Measurements from ENCODE around the gene GDF9. TPM values are rescaled to one million over a fixed set of nuclear protein-coding genes. Genes with fewer than 3 reads are reported as not detected.

GDF9 gene
- total and polyA plus RNA-seq, 9 donors: 0.20 to 0.93 (median 0.30) TPM; not detected in 2

DNA sequence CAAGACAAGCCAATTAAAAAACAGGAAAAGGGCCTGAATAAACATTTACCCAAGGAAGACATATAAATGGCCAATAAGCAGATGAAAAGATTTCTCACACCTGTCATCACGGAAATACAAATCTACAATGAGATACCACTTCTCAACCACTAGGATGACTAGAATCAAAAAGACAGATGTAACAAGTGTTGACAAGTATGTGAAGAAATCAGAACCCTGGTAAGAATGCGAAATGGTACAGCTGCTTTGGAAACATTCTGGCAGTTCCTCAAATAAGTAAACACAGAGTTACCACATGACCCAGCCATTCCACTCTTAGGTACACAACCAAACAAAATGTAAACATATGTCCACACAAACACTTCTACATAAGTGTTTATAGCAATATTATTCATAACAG lies 39.7 kb upstream of the GDF9 start:
- intact Hi-C loops (cut with DNase I): no loop called here
- no peak overlapping the region for H3K4me3 ChIP-seq
- no peak overlapping the region for H3K27ac ChIP-seq
- TF ChIP-seq, protein P1, sequence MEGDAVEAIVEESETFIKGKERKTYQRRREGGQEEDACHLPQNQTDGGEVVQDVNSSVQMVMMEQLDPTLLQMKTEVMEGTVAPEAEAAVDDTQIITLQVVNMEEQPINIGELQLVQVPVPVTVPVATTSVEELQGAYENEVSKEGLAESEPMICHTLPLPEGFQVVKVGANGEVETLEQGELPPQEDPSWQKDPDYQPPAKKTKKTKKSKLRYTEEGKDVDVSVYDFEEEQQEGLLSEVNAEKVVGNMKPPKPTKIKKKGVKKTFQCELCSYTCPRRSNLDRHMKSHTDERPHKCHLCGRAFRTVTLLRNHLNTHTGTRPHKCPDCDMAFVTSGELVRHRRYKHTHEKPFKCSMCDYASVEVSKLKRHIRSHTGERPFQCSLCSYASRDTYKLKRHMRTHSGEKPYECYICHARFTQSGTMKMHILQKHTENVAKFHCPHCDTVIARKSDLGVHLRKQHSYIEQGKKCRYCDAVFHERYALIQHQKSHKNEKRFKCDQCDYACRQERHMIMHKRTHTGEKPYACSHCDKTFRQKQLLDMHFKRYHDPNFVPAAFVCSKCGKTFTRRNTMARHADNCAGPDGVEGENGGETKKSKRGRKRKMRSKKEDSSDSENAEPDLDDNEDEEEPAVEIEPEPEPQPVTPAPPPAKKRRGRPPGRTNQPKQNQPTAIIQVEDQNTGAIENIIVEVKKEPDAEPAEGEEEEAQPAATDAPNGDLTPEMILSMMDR (IDR thresholded peaks at IDR 0.05): no peak
- TF ChIP-seq POLR2A (IDR thresholded peaks at IDR 0.05): no peak
- TF ChIP-seq EP300 (IDR thresholded peaks at IDR 0.05): no peak
- no peaks in the 10 kb centered on the region for H3K9me3 ChIP-seq
- no peaks in the 10 kb centered on the region for H3K36me3 ChIP-seq
- peaks cover 1% of the 10 kb centered on the region for H3K4me1 ChIP-seq (ENCODE audit: insufficient read depth)
- DNase-seq: no peak
- WGBS, 3 donors: 78 to 91% (median 81%) methylated on average over 2 of the region's 2 CpGs
- H3K27me3 ChIP-seq: no peaks in the 10 kb centered on the region

DNA sequence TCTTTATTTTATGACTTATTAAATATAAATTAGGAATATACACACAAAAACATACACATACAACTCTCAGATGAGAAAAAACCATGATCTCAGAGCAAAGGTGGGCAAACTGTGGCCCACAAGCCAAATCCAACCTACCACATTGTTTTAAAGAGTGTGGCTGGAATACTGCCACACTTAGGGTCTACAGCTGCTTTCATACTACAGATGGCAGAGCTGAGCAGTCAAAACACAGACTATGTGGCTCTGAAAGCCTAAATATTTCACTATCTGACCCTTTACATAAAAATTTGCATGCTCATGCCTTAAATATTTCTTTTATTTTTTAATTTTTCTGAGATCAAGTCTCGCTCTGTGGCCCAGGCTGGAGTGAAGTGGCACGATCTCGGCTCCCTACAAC lies 35.5 kb upstream of the GDF9 start:
- no peak for DNase-seq
- intact Hi-C loops (cut with DNase I): no loop called here
- H3K27me3 ChIP-seq: no peaks in the 10 kb centered on the region
- no peaks in the 10 kb centered on the region for H3K9me3 ChIP-seq
- H3K4me1 ChIP-seq (ENCODE audit: insufficient read depth): no peaks in the 10 kb centered on the region
- no peak overlapping the region for H3K4me3 ChIP-seq
- WGBS, 3 donors: 32 to 73% (median 59%) methylated on average over 3 of the region's 3 CpGs
- no peaks in the 10 kb centered on the region for H3K36me3 ChIP-seq
- H3K27ac ChIP-seq: no peak overlapping the region
- TF ChIP-seq, protein P1 (IDR thresholded peaks at IDR 0.05): no peak
- TF ChIP-seq EP300 (IDR thresholded peaks at IDR 0.05): no peak
- TF ChIP-seq POLR2A (IDR thresholded peaks at IDR 0.05): no peak

DNA sequence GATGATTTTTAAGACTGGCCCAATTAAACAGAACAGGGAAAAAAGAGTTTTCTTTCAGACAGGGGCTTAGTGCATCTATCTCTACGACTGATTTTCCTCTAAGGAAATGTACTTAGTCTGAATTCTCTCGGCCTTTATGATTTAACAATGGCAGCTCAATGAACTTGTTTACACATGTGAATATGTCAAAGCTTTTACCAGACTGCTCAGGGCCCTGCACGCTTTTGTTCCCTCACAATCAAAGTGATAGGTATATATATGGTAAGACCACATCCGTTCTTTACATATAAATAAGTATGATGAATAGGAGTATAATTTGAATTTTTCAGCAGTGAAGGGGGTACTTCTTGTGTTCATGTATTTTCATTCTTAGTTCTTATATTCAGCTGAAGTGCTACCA lies 34.8 kb upstream of the GDF9 start:
- H3K9me3 ChIP-seq: no peaks in the 10 kb centered on the region
- H3K27me3 ChIP-seq: no peaks in the 10 kb centered on the region
- 85 to 88% (median 86%) methylated on average over 4 of the region's 4 CpGs for WGBS, 3 donors
- no peaks in the 10 kb centered on the region for H3K36me3 ChIP-seq
- no peak for TF ChIP-seq EP300 (IDR thresholded peaks at IDR 0.05)
- TF ChIP-seq, protein P1 (IDR thresholded peaks at IDR 0.05): no peak
- TF ChIP-seq POLR2A (IDR thresholded peaks at IDR 0.05): no peak
- H3K4me3 ChIP-seq: no peak overlapping the region
- no peak overlapping the region for H3K27ac ChIP-seq
- intact Hi-C loops (cut with DNase I): no loop called here
- DNase-seq: no peak
- no peaks in the 10 kb centered on the region for H3K4me1 ChIP-seq (ENCODE audit: insufficient read depth)

DNA sequence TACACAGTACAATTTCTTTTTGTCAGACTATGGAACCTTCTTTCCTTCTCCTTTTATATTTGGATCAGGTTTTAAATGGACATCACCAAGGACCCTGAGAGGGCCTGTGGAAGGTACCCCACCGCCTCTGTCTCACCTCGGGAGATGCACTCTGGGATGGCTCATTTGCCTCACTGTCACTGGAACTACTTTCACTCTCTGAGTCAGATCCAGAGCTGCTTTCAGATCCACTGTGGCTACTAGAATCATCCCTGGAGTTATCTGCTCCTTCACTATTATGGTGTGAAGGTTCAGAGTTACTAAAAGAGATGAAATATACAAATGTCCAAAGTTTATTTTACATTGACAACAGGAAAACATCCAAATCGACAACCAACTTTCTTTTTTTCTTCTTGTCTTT lies 31.8 kb upstream of the GDF9 start:
- DNase-seq: no peak
- Histone ChIP-seq H3K9me3 (no peaks in the 10 kb centered on the region), H3K27ac (no peak overlapping the region), H3K4me1 (ENCODE audit: insufficient read depth) (no peaks in the 10 kb centered on the region), H3K36me3 (no peaks in the 10 kb centered on the region), H3K4me3 (no peak overlapping the region), H3K27me3 (no peaks in the 10 kb centered on the region)
- TF ChIP-seq, protein P1 (IDR thresholded peaks at IDR 0.05): no peak
- TF ChIP-seq EP300 (IDR thresholded peaks at IDR 0.05) (no peak), POLR2A (IDR thresholded peaks at IDR 0.05) (no peak)
- WGBS, 3 donors: 66 to 79% (median 74%) methylated on average over 3 of the region's 3 CpGs
- intact Hi-C loops (cut with DNase I): no loop called here

DNA sequence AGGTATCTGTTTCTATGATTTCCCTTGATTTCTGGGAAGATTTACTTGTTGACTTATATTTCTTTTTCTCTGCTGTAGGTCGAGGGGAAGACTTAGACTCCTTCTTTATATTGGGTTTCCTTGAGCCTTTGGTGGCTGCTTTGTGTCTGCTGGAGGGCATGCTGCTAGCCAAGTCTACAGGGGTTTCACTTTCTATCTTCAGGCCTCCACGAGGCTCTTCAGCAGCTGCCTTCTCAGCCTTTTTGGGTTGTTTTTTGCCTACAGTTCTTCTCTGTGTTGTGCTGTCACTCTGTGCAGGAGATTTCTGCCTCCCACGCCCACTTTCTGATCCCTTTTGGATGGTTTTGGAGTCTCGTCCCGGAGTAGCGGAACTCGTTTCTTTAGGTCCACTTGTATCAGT lies 30.4 kb upstream of the GDF9 start:
- H3K36me3 ChIP-seq: no peaks in the 10 kb centered on the region
- intact Hi-C loops (cut with DNase I): no loop called here
- no peaks in the 10 kb centered on the region for H3K9me3 ChIP-seq
- no peak overlapping the region for H3K27ac ChIP-seq
- no peak overlapping the region for H3K4me3 ChIP-seq
- H3K27me3 ChIP-seq: no peaks in the 10 kb centered on the region
- 79 to 81% (median 80%) methylated on average over 7 of the region's 7 CpGs for WGBS, 3 donors
- TF ChIP-seq POLR2A (IDR thresholded peaks at IDR 0.05) (no peak), EP300 (IDR thresholded peaks at IDR 0.05) (no peak)
- TF ChIP-seq, protein P1 (IDR thresholded peaks at IDR 0.05): no peak
- no peaks in the 10 kb centered on the region for H3K4me1 ChIP-seq (ENCODE audit: insufficient read depth)
- DNase-seq: no peak
